G401 (cell line): ENCODE measurements around the gene NECTIN2. TPM values are rescaled to one million over a fixed set of nuclear protein-coding genes. Genes with fewer than 3 reads are reported as not detected.
"Not testable (repeated sequence)": the region's sequence is repeated elsewhere in the genome, so short reads cannot be mapped to it uniquely, and the experiment has no call there.

Experiments used
- DNase-seq: peaks from one replicate; pipeline ENCODE4 v3.0.0-alpha.2; 2015; ENCODE audit warnings: low spot score
- in situ Hi-C: cut with HindIII; loops from 2 replicates; pipeline ENCODE4 v1.10.0; 2016; ENCODE audit warnings: low sequenced_read_pairs, mixed read lengths
- total RNA-seq: library from RNA; depleted of rRNA; stranded (reverse); fragments of >200 nt; shearing (Covaris generic); gene quantifications from 2 replicates; pipeline ENCODE4 v1.2.3, GENCODE V29; 2014; rRNA removed

NECTIN2 gene
- total RNA-seq, 1 experiment from 2014 or later, result 126 TPM

- DNase-seq, result no peak
- in situ Hi-C loops, result no loop called here
Observed at GRCh38 chr19:44924243-44924725, 78.2 kb downstream of the NECTIN2 start.

DNA sequence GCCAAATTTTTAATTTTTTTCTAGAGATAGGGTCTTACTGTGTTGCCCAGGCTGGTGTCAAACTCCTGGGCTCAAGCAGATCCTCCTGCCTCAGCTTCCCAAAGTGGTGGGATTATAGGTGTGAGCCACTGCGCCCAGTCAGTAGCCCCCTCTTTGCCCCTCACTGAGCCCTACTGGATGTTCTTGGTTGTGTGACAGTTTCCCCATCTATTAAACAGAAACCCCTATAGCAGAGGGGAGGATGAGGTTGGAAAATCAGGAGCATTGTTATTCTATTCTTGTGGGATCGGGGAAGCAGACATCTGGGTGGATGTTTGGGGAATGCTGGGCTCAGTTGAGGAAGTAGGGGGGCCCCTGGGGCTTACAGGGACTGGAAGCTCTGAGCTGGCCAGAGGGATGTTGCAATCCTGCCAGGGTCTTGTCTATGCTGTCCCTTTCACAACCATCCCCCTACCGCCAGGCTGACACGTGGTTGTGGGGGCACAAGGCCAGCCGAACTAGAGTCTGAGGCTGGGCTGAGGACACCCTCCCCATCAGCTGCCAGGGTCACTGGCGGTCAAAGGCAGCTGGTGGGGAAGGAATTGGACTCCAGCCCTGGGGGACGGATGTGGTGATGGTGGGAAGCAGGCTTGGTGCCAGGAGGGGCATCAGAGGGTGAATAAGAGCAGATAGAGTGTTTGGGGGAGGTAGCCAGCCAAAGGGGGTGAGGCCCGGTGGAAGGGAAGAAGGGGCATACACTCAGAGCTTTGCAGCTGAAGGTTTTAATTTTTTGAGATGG, 79.2 kb downstream of the NECTIN2 start:
- DNase-seq, result no peak
- in situ Hi-C loops, result no loop called here

- in situ Hi-C loops, DNase-seq: not testable (repeated sequence)
Observed at GRCh38 chr19:44926245-44927077, 80.4 kb downstream of the NECTIN2 start.

DNA sequence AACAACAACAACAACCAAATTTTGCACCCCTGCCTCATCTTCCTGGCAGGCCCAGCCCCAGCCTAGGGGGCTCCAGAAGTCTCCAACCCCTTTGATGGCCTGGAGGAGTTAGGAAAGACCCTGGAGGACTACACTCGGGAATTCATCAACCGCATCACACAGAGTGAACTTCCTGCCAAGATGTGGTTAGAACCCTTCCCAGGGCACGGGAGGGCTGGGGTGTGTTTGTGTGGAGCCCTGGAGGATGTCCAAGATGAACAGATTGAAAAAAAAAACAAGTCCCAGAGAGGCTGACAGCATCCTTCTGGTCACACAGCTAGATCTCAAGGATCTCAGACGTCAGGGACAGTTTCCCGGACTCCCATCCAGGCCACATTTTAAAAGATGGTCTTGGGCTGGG, 81.6 kb downstream of the NECTIN2 start:
- in situ Hi-C loops, result no loop called here
- DNase-seq, result no peak

- in situ Hi-C loops, result no loop called here
Observed at GRCh38 chr19:44930088-44930487, 84.0 kb downstream of the NECTIN2 start.

DNA sequence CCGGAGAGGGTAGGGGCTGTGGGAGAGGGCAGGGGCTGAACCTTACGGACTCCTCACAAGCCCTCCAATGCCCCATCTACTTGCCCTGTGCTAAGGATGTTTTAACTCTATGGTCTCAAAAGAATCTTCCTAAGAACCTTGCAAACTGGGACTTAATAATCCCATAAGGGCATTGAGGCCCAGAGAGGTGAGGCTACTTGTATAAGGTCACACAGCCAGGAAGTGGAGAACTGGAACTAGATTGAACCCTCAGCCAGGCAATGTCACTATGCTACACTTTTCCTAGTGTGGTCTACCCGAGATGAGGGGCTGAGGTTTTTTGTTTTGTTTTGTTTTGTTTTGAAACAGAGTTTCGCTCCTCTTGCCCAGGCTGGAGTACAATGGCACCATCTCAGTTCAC, 85.4 kb downstream of the NECTIN2 start:
- in situ Hi-C loops, result no loop called here
- no peak for DNase-seq

More at GRCh38 chr19:44930088-44930487, 84.0 kb downstream of the NECTIN2 start:
- no peak for DNase-seq

Other genes with a start within 250 kb of the NECTIN2 start
- gene IGSF23, start 232.7 kb upstream of the NECTIN2 start, total RNA-seq, result not detected in 2 replicates
- 36.7 and 43.1 TPM in 2 replicates for gene PVR, start 202.4 kb upstream of the NECTIN2 start, total RNA-seq
- gene CEACAM19, start 174.8 kb upstream of the NECTIN2 start, total RNA-seq, result 0.78 TPM in 1 of 2 replicates, not detected in the other
- not detected in 2 replicates for gene CEACAM16, start 147.1 kb upstream of the NECTIN2 start, total RNA-seq
- 6.6 and 9.1 TPM in 2 replicates for gene BCL3, start 97.6 kb upstream of the NECTIN2 start, total RNA-seq
- gene CBLC, start 68.4 kb upstream of the NECTIN2 start, total RNA-seq, result not detected in 2 replicates
- 28.5 and 28.9 TPM in 2 replicates for gene BCAM, start 37.2 kb upstream of the NECTIN2 start, total RNA-seq
- 226 and 256 TPM in 2 replicates for gene TOMM40, start 45.0 kb downstream of the NECTIN2 start, total RNA-seq
- gene APOE, start 59.5 kb downstream of the NECTIN2 start, total RNA-seq, result 2,018 and 2,607 TPM in 2 replicates
- 182 and 412 TPM in 2 replicates for gene APOC1, start 68.3 kb downstream of the NECTIN2 start, total RNA-seq
- not detected in 2 replicates for gene APOC4, start 95.9 kb downstream of the NECTIN2 start, total RNA-seq
- gene APOC2, start 99.8 kb downstream of the NECTIN2 start, total RNA-seq, result not detected in 2 replicates
- gene CLPTM1, start 109.1 kb downstream of the NECTIN2 start, total RNA-seq, result 6.2 and 17.2 TPM in 2 replicates
- gene RELB, start 155.2 kb downstream of the NECTIN2 start, total RNA-seq, result 12.7 and 16.6 TPM in 2 replicates
- 12.1 and 23.8 TPM in 2 replicates for gene CLASRP, start 192.7 kb downstream of the NECTIN2 start, total RNA-seq
- gene ZNF296, start 230.2 kb downstream of the NECTIN2 start, total RNA-seq, result not detected in 2 replicates
- gene GEMIN7, start 233.0 kb downstream of the NECTIN2 start, total RNA-seq, result 93.1 and 100 TPM in 2 replicates
- gene PPP1R37, start 246.9 kb downstream of the NECTIN2 start, total RNA-seq, result 28.6 and 42.6 TPM in 2 replicates